ENCODE measurements around the gene KIAA0930.

The KIAA0930 gene

GRCh38 chr22:45259754-45260394 lies 19.2 kb upstream of the KIAA0930 start:
- TF ChIP-seq REST (IDR thresholded peaks at IDR 0.05; ENCODE audit: insufficient read depth in 1 of 2, low read depth in 2 of 2, low read length in 2 of 2) (no peak), POLR2AphosphoS5 (IDR thresholded peaks at IDR 0.05; ENCODE audit: low read depth, low read length) (no peak), SIN3A (IDR thresholded peaks at IDR 0.05; ENCODE audit: borderline replicate concordance, insufficient read depth, low read length) (no peak), FOXP2 (optimal IDR thresholded peaks at IDR 0.05; ENCODE audit: borderline replicate concordance, extremely low read depth, extremely low read length, insufficient read depth) (no peak)

GRCh38 chr22:45254789-45255278 lies 14.1 kb upstream of the KIAA0930 start:
- TF ChIP-seq REST (IDR thresholded peaks at IDR 0.05; ENCODE audit: insufficient read depth in 1 of 2, low read depth in 2 of 2, low read length in 2 of 2) (no peak), POLR2AphosphoS5 (IDR thresholded peaks at IDR 0.05; ENCODE audit: low read depth, low read length) (no peak), SIN3A (IDR thresholded peaks at IDR 0.05; ENCODE audit: borderline replicate concordance, insufficient read depth, low read length) (no peak), FOXP2 (optimal IDR thresholded peaks at IDR 0.05; ENCODE audit: borderline replicate concordance, extremely low read depth, extremely low read length, insufficient read depth) (no peak), TAF1 (IDR thresholded peaks at IDR 0.05; ENCODE audit: borderline replicate concordance, insufficient read depth, low read length) (no peak)

- TF ChIP-seq TAF1 (IDR thresholded peaks at IDR 0.05; ENCODE audit: borderline replicate concordance, insufficient read depth, low read length) (no peak), REST (IDR thresholded peaks at IDR 0.05; ENCODE audit: insufficient read depth in 1 of 2, low read depth in 2 of 2, low read length in 2 of 2) (no peak), FOXP2 (optimal IDR thresholded peaks at IDR 0.05; ENCODE audit: borderline replicate concordance, extremely low read depth, extremely low read length, insufficient read depth) (no peak), POLR2AphosphoS5 (IDR thresholded peaks at IDR 0.05; ENCODE audit: low read depth, low read length) (no peak), SIN3A (IDR thresholded peaks at IDR 0.05; ENCODE audit: borderline replicate concordance, insufficient read depth, low read length) (no peak)
These were observed 13.7 kb upstream of the KIAA0930 start for GRCh38 chr22:45254388-45254787.

GRCh38 chr22:45253039-45253641 lies 12.4 kb upstream of the KIAA0930 start:
- TF ChIP-seq TAF1 (IDR thresholded peaks at IDR 0.05; ENCODE audit: borderline replicate concordance, insufficient read depth, low read length) = no peak
- no peak for TF ChIP-seq REST (IDR thresholded peaks at IDR 0.05; ENCODE audit: insufficient read depth in 1 of 2, low read depth in 2 of 2, low read length in 2 of 2)
- TF ChIP-seq POLR2AphosphoS5 (IDR thresholded peaks at IDR 0.05; ENCODE audit: low read depth, low read length) = no peak
- no peak for TF ChIP-seq FOXP2 (optimal IDR thresholded peaks at IDR 0.05; ENCODE audit: borderline replicate concordance, extremely low read depth, extremely low read length, insufficient read depth)
